ENCODE results near the gene STX16.

The STX16 gene

GRCh38 chr20:58619077-58619863 lies 31.8 kb upstream of the STX16 start:
- DNase-seq, result peak; percentile 6

- no peak for DNase-seq
These were observed 31.1 kb upstream of the STX16 start for GRCh38 chr20:58619864-58620431.

GRCh38 chr20:58621906-58622548 lies 29.1 kb upstream of the STX16 start:
- DNase-seq, result no peak

- DNase-seq, result no peak
These were observed 28.2 kb upstream of the STX16 start for GRCh38 chr20:58622671-58623578.

GRCh38 chr20:58623579-58624473 lies 27.3 kb upstream of the STX16 start:
- DNase-seq, result no peak

GRCh38 chr20:58624687-58625086 lies 26.4 kb upstream of the STX16 start:
- DNase-seq, result no peak

- no peak for DNase-seq
These were observed 25.5 kb upstream of the STX16 start for GRCh38 chr20:58625585-58625984.

GRCh38 chr20:58626051-58626450 lies 25.0 kb upstream of the STX16 start:
- DNase-seq, result no peak

- no peak for DNase-seq
These were observed 23.6 kb upstream of the STX16 start for GRCh38 chr20:58627212-58628072.

- no peak for DNase-seq
These were observed 22.4 kb upstream of the STX16 start for GRCh38 chr20:58628491-58629214.

- no peak for DNase-seq
These were observed 21.9 kb upstream of the STX16 start for GRCh38 chr20:58629215-58629580.

GRCh38 chr20:58630063-58630462 lies 21.0 kb upstream of the STX16 start:
- DNase-seq, result no peak

- DNase-seq, result no peak
These were observed 17.7 kb upstream of the STX16 start for GRCh38 chr20:58633161-58634053.

- no peak for DNase-seq
These were observed 17.0 kb upstream of the STX16 start for GRCh38 chr20:58634059-58634458.

GRCh38 chr20:58634521-58635278 lies 16.4 kb upstream of the STX16 start:
- DNase-seq, result no peak

GRCh38 chr20:58635279-58635665 lies 15.8 kb upstream of the STX16 start:
- DNase-seq, result no peak

GRCh38 chr20:58636396-58636982 lies 14.6 kb upstream of the STX16 start:
- no peak for DNase-seq

- DNase-seq, result no peak
These were observed 14.1 kb upstream of the STX16 start for GRCh38 chr20:58636983-58637421.

All from NCI-H1048 (cell line).